ENCODE measurements around the gene ZNF850. TPM values are rescaled to one million over a fixed set of nuclear protein-coding genes. Genes with fewer than 3 reads are reported as not detected.
A peak's percentile ranks its signal among the peaks of the same experiment; 100 is the strongest.
"Not testable (repeated sequence)": the region's sequence is repeated elsewhere in the genome, so short reads cannot be mapped to it uniquely, and the experiment has no call there.

The ZNF850 gene
- 1 to 10 TPM; 5.1 to 5.2 TPM for total RNA-seq
- long read RNA-seq, donor 1, partial matches to known transcripts, result 0 of 1 reads
- long read RNA-seq, donor 1, other reads (novel, unspliced or antisense), result 1 of 1 reads
- long read RNA-seq, donor 2, result 0 reads

GRCh38 chr19:36772311-36773222 is at the start of gene ZNF850:
ZNF850 (minus strand) TSS chr19:36772807; CDS start chr19:36762606, 10,201 bp downstream.
- DNase-seq (ENCODE audit: low spot score), result peak; percentile 99
- intact Hi-C loops (cut with DNase I), result no loop called here

GRCh38 chr19:36821758-36822157 is 49.2 kb upstream of the ZNF850 start:
- no peak for DNase-seq (ENCODE audit: low spot score)
- intact Hi-C loops (cut with DNase I), result no loop called here

- no peak for DNase-seq (ENCODE audit: low spot score)
Measured at GRCh38 chr19:36819130-36819630, 46.6 kb upstream of the ZNF850 start.

GRCh38 chr19:36807029-36807428 is 34.4 kb upstream of the ZNF850 start:
- intact Hi-C loops (cut with DNase I), result no loop called here
- DNase-seq (ENCODE audit: low spot score), result no peak

More at GRCh38 chr19:36819130-36819630, 46.6 kb upstream of the ZNF850 start:
- intact Hi-C loops (cut with DNase I), result no loop called here

DNA sequence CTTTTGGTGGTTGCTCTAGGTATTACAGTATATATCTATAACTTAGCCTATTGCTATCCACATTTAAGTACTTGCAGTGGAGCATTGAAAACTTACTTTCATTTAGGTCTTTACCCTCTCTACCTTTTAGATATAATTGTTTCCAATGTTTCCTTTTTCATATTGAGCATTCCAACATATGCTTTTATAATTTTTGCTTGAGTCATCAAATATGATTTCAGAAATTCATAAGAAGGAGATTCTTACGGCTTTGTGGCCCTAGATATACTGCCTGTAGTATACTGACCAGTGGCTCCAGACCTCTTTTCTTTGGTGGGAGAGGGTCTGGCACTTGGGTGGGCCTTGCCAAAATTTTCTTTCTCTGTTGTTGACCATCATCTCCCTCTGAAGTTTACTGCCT is 32.8 kb upstream of the ZNF850 start:
- DNase-seq (ENCODE audit: low spot score), result no peak
- intact Hi-C loops (cut with DNase I), result no loop called here

GRCh38 chr19:36797786-36798108 is 25.1 kb upstream of the ZNF850 start:
- intact Hi-C loops (cut with DNase I), result no loop called here
- no peak for DNase-seq (ENCODE audit: low spot score)

DNA sequence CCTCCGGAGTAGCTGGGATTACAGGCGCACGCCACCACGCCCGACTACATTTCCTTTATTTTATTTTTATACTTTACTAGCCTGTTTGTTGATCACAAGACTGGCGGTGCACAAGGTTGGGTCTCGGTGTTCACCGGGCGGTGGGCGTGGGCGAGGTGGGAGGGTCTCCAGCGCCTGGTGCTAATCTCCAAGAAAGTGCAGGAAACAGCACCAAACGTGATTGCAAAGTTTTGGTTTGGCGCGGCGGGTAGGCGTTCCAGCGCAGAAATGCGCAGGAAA is 24.0 kb upstream of the ZNF850 start:
- intact Hi-C loops (cut with DNase I), result no loop called here

DNA sequence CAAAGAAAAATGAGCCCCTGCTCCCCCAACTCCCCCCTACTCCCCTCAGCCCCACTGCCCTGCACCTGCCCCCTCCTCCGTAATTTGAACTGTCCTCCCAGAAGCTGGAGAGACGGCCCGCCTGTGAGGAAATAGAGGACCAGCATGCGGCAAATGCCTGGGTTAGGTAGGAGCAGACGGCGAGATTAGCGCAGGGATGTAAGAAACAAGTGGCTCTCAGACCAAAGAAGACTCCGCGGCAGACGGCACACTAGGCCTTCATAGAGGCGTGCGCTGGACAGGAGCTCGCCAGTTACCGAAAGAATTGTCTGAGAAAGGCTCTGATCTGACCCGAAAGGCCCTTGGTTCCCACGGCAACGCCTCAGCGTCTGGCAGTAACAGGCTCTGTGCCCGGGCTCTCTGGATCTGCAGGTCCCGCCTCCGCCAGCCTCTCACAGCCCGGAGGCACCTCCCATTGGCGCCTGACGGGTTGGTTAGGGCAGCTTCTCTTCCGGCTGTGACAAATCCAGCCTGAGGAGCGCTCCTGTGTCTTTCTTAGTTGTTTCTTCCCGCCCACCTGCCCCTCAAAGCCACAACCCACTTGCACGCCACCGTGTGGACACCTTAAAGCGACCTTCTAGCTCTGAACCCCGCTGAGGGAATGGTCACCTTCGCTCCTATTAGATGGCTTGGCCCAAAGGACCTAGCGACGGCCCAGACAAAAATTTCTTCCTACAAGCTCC is 19.0 kb upstream of the ZNF850 start:
- DNase-seq (ENCODE audit: low spot score); intact Hi-C loops (cut with DNase I): not testable (repeated sequence)

More for the DNA sequence above, 24.0 kb upstream of the ZNF850 start:
- no peak for DNase-seq (ENCODE audit: low spot score)

DNA sequence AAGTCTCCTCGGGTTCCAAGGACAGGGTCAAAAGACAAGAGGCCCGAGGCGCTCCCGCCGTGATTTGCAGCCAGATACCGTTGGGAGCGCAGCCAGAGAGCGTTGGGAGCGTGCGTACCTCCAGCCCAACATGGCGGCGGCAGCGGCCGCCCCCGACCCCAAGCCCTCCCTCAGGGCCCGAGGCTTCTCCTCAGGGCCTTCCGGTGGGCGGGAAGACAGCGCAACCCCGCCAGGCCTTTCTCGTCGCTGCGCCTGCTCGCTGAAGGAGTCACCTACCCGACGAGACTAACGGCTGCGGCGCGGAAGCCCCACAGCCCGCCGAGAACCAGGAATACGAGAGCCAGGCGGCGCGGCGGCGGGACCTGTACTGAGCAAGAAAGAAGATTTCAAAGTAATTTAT is 3.2 kb upstream of the ZNF850 start:
- intact Hi-C loops (cut with DNase I), result no loop called here
- no peak for DNase-seq (ENCODE audit: low spot score)

DNA sequence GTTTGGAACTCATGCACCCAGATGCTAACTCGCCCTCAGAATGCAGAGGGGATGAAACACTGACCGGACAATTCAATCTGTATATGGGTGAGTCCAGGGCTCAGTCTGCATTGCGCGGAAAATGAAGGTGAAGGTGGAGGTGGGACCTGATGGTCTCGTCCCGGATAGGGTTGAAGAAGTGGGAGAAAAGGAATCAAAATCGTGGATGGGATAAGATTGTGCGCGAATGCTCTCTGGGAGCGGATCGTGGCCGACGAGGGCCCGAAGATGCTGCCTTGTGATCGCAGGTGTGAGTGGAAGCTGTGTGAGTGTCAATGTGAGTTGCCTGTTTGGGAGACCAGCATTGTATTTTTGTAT is 594 bp upstream of the ZNF850 start:
- intact Hi-C loops (cut with DNase I), result no loop called here
- DNase-seq (ENCODE audit: low spot score), result no peak

GRCh38 chr19:36771261-36772231 is 1.1 kb downstream of the ZNF850 start:
- intact Hi-C loops (cut with DNase I), result no loop called here
- DNase-seq (ENCODE audit: low spot score), result peak; percentile 90

- DNase-seq (ENCODE audit: low spot score), result no peak
- intact Hi-C loops (cut with DNase I), result no loop called here
Measured at GRCh38 chr19:36750066-36750691, 22.4 kb downstream of the ZNF850 start.

DNA sequence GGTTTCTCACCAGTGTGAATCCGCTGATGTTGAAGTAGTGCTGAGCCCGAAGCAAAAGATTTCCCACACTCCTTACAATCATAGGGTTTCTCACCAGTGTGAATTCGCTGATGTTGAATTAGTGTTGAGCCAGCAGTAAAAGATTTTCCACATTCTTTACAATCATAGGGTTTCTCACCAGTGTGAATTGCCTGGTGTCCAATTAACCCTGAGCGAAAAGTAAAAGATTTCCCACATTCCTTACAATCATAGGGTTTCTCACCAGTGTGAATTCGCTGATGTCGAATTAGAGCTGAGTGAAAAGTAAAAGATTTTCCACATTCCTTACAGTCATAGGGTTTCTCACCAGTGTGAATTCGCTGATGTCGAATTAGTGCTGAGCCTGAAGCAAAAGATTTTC is 23.0 kb downstream of the ZNF850 start:
- DNase-seq (ENCODE audit: low spot score); intact Hi-C loops (cut with DNase I): not testable (repeated sequence)

- intact Hi-C loops (cut with DNase I), result no loop called here
Measured at GRCh38 chr19:36748431-36749275, 24.0 kb downstream of the ZNF850 start.

DNA sequence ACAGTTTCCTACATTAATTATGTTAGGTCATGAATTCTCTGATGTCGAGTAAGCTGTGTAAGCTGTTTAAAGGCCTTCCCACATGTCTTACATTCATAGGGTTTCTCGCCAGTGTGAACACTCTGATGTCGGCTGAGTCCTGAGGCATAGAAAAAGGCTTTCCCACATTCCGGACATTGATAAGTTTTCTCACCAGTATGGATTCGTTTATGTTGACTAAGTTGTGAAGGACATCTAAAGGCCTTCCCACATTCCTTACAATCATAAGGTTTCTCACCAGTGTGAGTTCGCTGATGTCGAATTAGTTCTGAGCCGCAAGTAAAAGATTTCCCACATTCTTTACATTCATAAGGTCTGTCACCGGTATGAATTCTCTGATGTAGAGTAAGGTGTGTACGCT is 24.9 kb downstream of the ZNF850 start:
- DNase-seq (ENCODE audit: low spot score), result no peak
- intact Hi-C loops (cut with DNase I), result no loop called here

More at GRCh38 chr19:36748431-36749275, 24.0 kb downstream of the ZNF850 start:
- no peak for DNase-seq (ENCODE audit: low spot score)

- DNase-seq (ENCODE audit: low spot score), result no peak
- intact Hi-C loops (cut with DNase I), result no loop called here
Measured at GRCh38 chr19:36745870-36746269, 26.7 kb downstream of the ZNF850 start.

DNA sequence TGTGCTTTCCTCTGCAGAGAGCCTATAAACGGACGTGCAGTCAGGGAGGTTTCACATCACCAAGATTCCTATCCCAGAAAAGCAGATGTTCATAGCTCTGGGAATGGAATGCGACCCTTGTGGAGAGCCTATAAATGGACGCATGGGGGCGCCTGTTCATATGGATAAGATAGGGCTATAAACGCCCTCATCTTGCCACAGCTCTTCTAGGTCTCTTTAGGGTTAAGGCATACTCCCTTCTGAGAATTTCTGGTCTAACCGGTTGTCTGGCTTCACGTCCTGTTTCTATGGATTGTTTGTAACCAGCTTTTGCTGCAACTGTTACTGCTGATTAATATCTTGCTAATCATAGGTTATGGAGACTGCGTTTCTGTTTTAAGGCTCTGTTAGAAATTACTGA is 36.4 kb downstream of the ZNF850 start:
- DNase-seq (ENCODE audit: low spot score); intact Hi-C loops (cut with DNase I): not testable (repeated sequence)

All from posterior vena cava (tissue), 2 donors.